HG03520 (cell line): ENCODE data around the gene RFX3.

ENCODE experiments used
- ATAC-seq: cut with Tn5 transposase; IDR thresholded peaks from one replicate; pipeline ENCODE4 v1.9.1; 2021; ENCODE audit warnings: mild to moderate bottlenecking, moderate library complexity; ENCODE audit not compliant: unreplicated experiment

RFX3 gene

GRCh38 chr9:3514786-3515185 lies 11.0 kb downstream of the RFX3 start:
- no peak for ATAC-seq

- ATAC-seq: no peak
These were observed 12.5 kb downstream of the RFX3 start for GRCh38 chr9:3513265-3513818.

- ATAC-seq: no peak
These were observed 14.2 kb downstream of the RFX3 start for GRCh38 chr9:3511551-3511950.

- no peak for ATAC-seq
These were observed 15.0 kb downstream of the RFX3 start for GRCh38 chr9:3510796-3511195.

GRCh38 chr9:3509926-3510325 lies 15.9 kb downstream of the RFX3 start:
- ATAC-seq: no peak

GRCh38 chr9:3508521-3509291 lies 17.1 kb downstream of the RFX3 start:
- peak; percentile 44 for ATAC-seq

GRCh38 chr9:3508078-3508431 lies 17.7 kb downstream of the RFX3 start:
- ATAC-seq: no peak

GRCh38 chr9:3507395-3508077 lies 18.3 kb downstream of the RFX3 start:
- peak; percentile 60 for ATAC-seq

- ATAC-seq: no peak
These were observed 19.6 kb downstream of the RFX3 start for GRCh38 chr9:3506164-3506563.

GRCh38 chr9:3502560-3503398 lies 23.0 kb downstream of the RFX3 start:
- ATAC-seq: no peak

- ATAC-seq: no peak
These were observed 25.8 kb downstream of the RFX3 start for GRCh38 chr9:3500044-3500443.

GRCh38 chr9:3498691-3499090 lies 27.1 kb downstream of the RFX3 start:
- no peak for ATAC-seq

GRCh38 chr9:3497857-3498256 lies 27.9 kb downstream of the RFX3 start:
- ATAC-seq: no peak

- no peak for ATAC-seq
These were observed 28.4 kb downstream of the RFX3 start for GRCh38 chr9:3497401-3497800.

GRCh38 chr9:3495855-3496254 lies 29.9 kb downstream of the RFX3 start:
- ATAC-seq: no peak

GRCh38 chr9:3492214-3492613 lies 33.6 kb downstream of the RFX3 start:
- no peak for ATAC-seq

GRCh38 chr9:3491450-3491849 lies 34.4 kb downstream of the RFX3 start:
- ATAC-seq: no peak

GRCh38 chr9:3490957-3491356 lies 34.8 kb downstream of the RFX3 start:
- no peak for ATAC-seq

GRCh38 chr9:3482578-3482977 lies 43.2 kb downstream of the RFX3 start:
- no peak for ATAC-seq

GRCh38 chr9:3480353-3480655 lies 45.5 kb downstream of the RFX3 start:
- no peak for ATAC-seq

- ATAC-seq: peak; percentile 30
These were observed 46.1 kb downstream of the RFX3 start for GRCh38 chr9:3479514-3480352.
